Measurements from ENCODE around the gene LRMDA. TPM values are rescaled to one million over a fixed set of nuclear protein-coding genes. Genes with fewer than 3 reads are reported as not detected.

The LRMDA gene
- total RNA-seq, 2 experiments from 2014 or later: not detected

- H3K27ac ChIP-seq (ENCODE audit: low read depth, low read length, poor library complexity, severe bottlenecking): no peak overlapping the region
- no peaks in the 10 kb centered on the region for H3K9me3 ChIP-seq (ENCODE audit: low read length)
- TF ChIP-seq CTCF (conservative IDR thresholded peaks at IDR 0.05; ENCODE audit: low read length) (no peak), EZH2phosphoT487 (IDR thresholded peaks at IDR 0.05; ENCODE audit: borderline replicate concordance, low read depth, low read length) (no peak)
- H2AFZ ChIP-seq (ENCODE audit: low read length): no peak overlapping the region
- H3K79me2 ChIP-seq (ENCODE audit: insufficient read depth, low read depth, low read length): no peaks in the 10 kb centered on the region
- no TSS peak for BruUV-seq (replicated peaks)
- no peaks in the 10 kb centered on the region for H3K36me3 ChIP-seq (ENCODE audit: insufficient read depth, low read length)
- CTCF ChIA-PET (ENCODE audit: unreplicated experiment): no interaction called here
- H3K4me2 ChIP-seq (ENCODE audit: low read length): no peak overlapping the region
- H3K4me1 ChIP-seq (ENCODE audit: insufficient read depth, low read length, poor library complexity, severe bottlenecking): no peaks in the 10 kb centered on the region
- no peaks in the 10 kb centered on the region for H4K20me1 ChIP-seq (ENCODE audit: insufficient read depth, low read length)
- H3K9me2 ChIP-seq (ENCODE audit: insufficient read depth, low read length): no peaks in the 10 kb centered on the region; the same call in 1 of the 2 replicates
- intact Hi-C loops (cut with micrococcal nuclease; ENCODE audit: unreplicated experiment): no loop called here
- DNase-seq (ENCODE audit: low spot score): no peak
- H3K4me3 ChIP-seq (ENCODE audit: low read depth, low read length, poor library complexity, severe bottlenecking): no peak overlapping the region
- POLR2A ChIA-PET: interaction anchor here (0.7 kb wide), 1 partner anchor 13 kb away, joined by 3 read pairs; no protein-coding TSS in a partner anchor
Measured at GRCh38 chr10:76546411-76546810, 1115.0 kb downstream of the LRMDA start.

GRCh38 chr10:76547352-76547972, 1116.0 kb downstream of the LRMDA start:
- no peaks in the 10 kb centered on the region for H3K79me2 ChIP-seq (ENCODE audit: insufficient read depth, low read depth, low read length)
- H3K9me2 ChIP-seq (ENCODE audit: insufficient read depth, low read length): no peaks in the 10 kb centered on the region; the same call in 1 of the 2 replicates
- H4K20me1 ChIP-seq (ENCODE audit: insufficient read depth, low read length): no peaks in the 10 kb centered on the region
- ChIA-PET POLR2A (no interaction called here), CTCF (ENCODE audit: unreplicated experiment) (no interaction called here)
- peak; percentile 72 for DNase-seq (ENCODE audit: low spot score)
- no peak overlapping the region for H3K4me2 ChIP-seq (ENCODE audit: low read length)
- no TSS peak for BruUV-seq (replicated peaks)
- H3K36me3 ChIP-seq (ENCODE audit: insufficient read depth, low read length): no peaks in the 10 kb centered on the region
- TF ChIP-seq EZH2phosphoT487 (IDR thresholded peaks at IDR 0.05; ENCODE audit: borderline replicate concordance, low read depth, low read length) (no peak), CTCF (conservative IDR thresholded peaks at IDR 0.05; ENCODE audit: low read length) (peak; percentile 84)
- no peaks in the 10 kb centered on the region for H3K9me3 ChIP-seq (ENCODE audit: low read length)
- no peak overlapping the region for H3K27ac ChIP-seq (ENCODE audit: low read depth, low read length, poor library complexity, severe bottlenecking)
- intact Hi-C loops (cut with micrococcal nuclease; ENCODE audit: unreplicated experiment): no loop called here
- peak overlapping the region; percentile 39; the same call in 1 of the 2 replicates for H2AFZ ChIP-seq (ENCODE audit: low read length)
- H3K4me3 ChIP-seq (ENCODE audit: low read depth, low read length, poor library complexity, severe bottlenecking): no peak overlapping the region
- H3K4me1 ChIP-seq (ENCODE audit: insufficient read depth, low read length, poor library complexity, severe bottlenecking): no peaks in the 10 kb centered on the region

- H3K4me3 ChIP-seq (ENCODE audit: low read depth, low read length, poor library complexity, severe bottlenecking): no peak overlapping the region
- CTCF ChIA-PET (ENCODE audit: unreplicated experiment): no interaction called here
- H3K4me2 ChIP-seq (ENCODE audit: low read length): no peak overlapping the region
- no peaks in the 10 kb centered on the region; the same call in 1 of the 2 replicates for H3K9me2 ChIP-seq (ENCODE audit: insufficient read depth, low read length)
- no peak overlapping the region for H2AFZ ChIP-seq (ENCODE audit: low read length)
- DNase-seq (ENCODE audit: low spot score): no peak
- intact Hi-C loops (cut with micrococcal nuclease; ENCODE audit: unreplicated experiment): no loop called here
- no peaks in the 10 kb centered on the region for H3K79me2 ChIP-seq (ENCODE audit: insufficient read depth, low read depth, low read length)
- H3K4me1 ChIP-seq (ENCODE audit: insufficient read depth, low read length, poor library complexity, severe bottlenecking): no peaks in the 10 kb centered on the region
- TF ChIP-seq EZH2phosphoT487 (IDR thresholded peaks at IDR 0.05; ENCODE audit: borderline replicate concordance, low read depth, low read length) (no peak), CTCF (conservative IDR thresholded peaks at IDR 0.05; ENCODE audit: low read length) (no peak)
- BruUV-seq (replicated peaks): no TSS peak
- H4K20me1 ChIP-seq (ENCODE audit: insufficient read depth, low read length): no peaks in the 10 kb centered on the region
- H3K36me3 ChIP-seq (ENCODE audit: insufficient read depth, low read length): no peaks in the 10 kb centered on the region
- H3K27ac ChIP-seq (ENCODE audit: low read depth, low read length, poor library complexity, severe bottlenecking): no peak overlapping the region
- no peaks in the 10 kb centered on the region for H3K9me3 ChIP-seq (ENCODE audit: low read length)
- POLR2A ChIA-PET: no interaction called here
Measured at GRCh38 chr10:76548716-76549115, 1117.3 kb downstream of the LRMDA start.

Data from OCI-LY7 (cell line).